Progenitor cell of endocrine pancreas (in vitro differentiated cells): Measurements from ENCODE around the gene TOR3A. TPM values are rescaled to one million over a fixed set of nuclear protein-coding genes. Genes with fewer than 3 reads are reported as not detected.
A peak's percentile ranks its signal among the peaks of the same experiment; 100 is the strongest.

Experiments
- DNase-seq: peaks from one replicate; pipeline ENCODE4 v3.0.0; 2021; ENCODE audit warnings: low spot score; ENCODE audit not compliant: unreplicated experiment
- H3K27ac Mint-ChIP-seq: 2 replicates; pipeline ENCODE4 v1.8.0; 2021; ENCODE audit warnings: mild to moderate bottlenecking, moderate library complexity, mixed read lengths
- H3K27me3 Mint-ChIP-seq: 2 replicates; pipeline ENCODE4 v1.8.0; 2021; ENCODE audit warnings: mixed read lengths
- H3K36me3 Mint-ChIP-seq: 2 replicates; pipeline ENCODE4 v1.8.0; 2022; ENCODE audit warnings: mixed read lengths; ENCODE audit not compliant: insufficient read depth
- H3K4me1 Mint-ChIP-seq: 2 replicates; pipeline ENCODE4 v1.8.0; 2021; ENCODE audit warnings: low read depth, mixed read lengths
- H3K4me3 Mint-ChIP-seq: 2 replicates; pipeline ENCODE4 v1.8.0; 2021; ENCODE audit warnings: low read depth, mild to moderate bottlenecking, moderate library complexity, mixed read lengths
- H3K9me3 Mint-ChIP-seq: 2 replicates; pipeline ENCODE4 v1.8.0; 2021; ENCODE audit warnings: low read depth, mixed read lengths
- CTCF ChIP-seq: fragments of 200-600 bp; sonication (generic); IDR thresholded peaks from one replicate; pipeline ENCODE4 v1.5.0; 2021; ENCODE audit warnings: antibody characterized with exemption, mild to moderate bottlenecking; ENCODE audit not compliant: unreplicated experiment
- total RNA-seq: library from RNA; stranded (reverse); gene quantifications from 2 replicates; pipeline ENCODE4 v1.2.1, GENCODE V29; 2021

The TOR3A gene
- total RNA-seq, 1 donor from 2014 or later: 27.4 TPM

GRCh38 chr1:179108644-179109043 is 26.8 kb downstream of the TOR3A start:
- no peak for DNase-seq
- Mint-ChIP-seq H3K9me3 (no peaks in the 10 kb centered on the region), H3K36me3 (peaks cover 11% of the 10 kb centered on the region), H3K4me1 (peaks cover 2% of the 10 kb centered on the region), H3K27me3 (no peaks in the 10 kb centered on the region), H3K4me3 (no peak overlapping the region), H3K27ac (no peak overlapping the region)
- TF ChIP-seq CTCF: no peak

- Mint-ChIP-seq H3K36me3 (peaks cover 21% of the 10 kb centered on the region), H3K4me1 (peaks cover 2% of the 10 kb centered on the region)
- DNase-seq: no peak
Observed at GRCh38 chr1:179115181-179115580, 33.3 kb downstream of the TOR3A start.

GRCh38 chr1:179119513-179119912 is 37.6 kb downstream of the TOR3A start:
- Mint-ChIP-seq H3K9me3 (no peaks in the 10 kb centered on the region), H3K36me3 (peaks cover 22% of the 10 kb centered on the region), H3K4me1 (peaks cover 2% of the 10 kb centered on the region), H3K27ac (no peak overlapping the region), H3K27me3 (no peaks in the 10 kb centered on the region), H3K4me3 (no peak overlapping the region)
- DNase-seq: no peak
- no peak for TF ChIP-seq CTCF

More at GRCh38 chr1:179115181-179115580, 33.3 kb downstream of the TOR3A start:
- TF ChIP-seq CTCF: no peak
- Mint-ChIP-seq H3K27me3 (no peaks in the 10 kb centered on the region), H3K9me3 (no peaks in the 10 kb centered on the region), H3K27ac (no peak overlapping the region), H3K4me3 (no peak overlapping the region)

GRCh38 chr1:179120736-179121135 is 38.9 kb downstream of the TOR3A start:
- no peak for TF ChIP-seq CTCF
- H3K27ac Mint-ChIP-seq: peak overlapping the region; percentile 69
- H3K4me3 Mint-ChIP-seq: no peak overlapping the region
- H3K9me3 Mint-ChIP-seq: no peaks in the 10 kb centered on the region
- no peak for DNase-seq
- H3K36me3 Mint-ChIP-seq: peaks cover 18% of the 10 kb centered on the region
- peaks cover 2% of the 10 kb centered on the region for H3K4me1 Mint-ChIP-seq
- no peaks in the 10 kb centered on the region for H3K27me3 Mint-ChIP-seq

- Mint-ChIP-seq H3K27me3 (no peaks in the 10 kb centered on the region), H3K4me3 (no peak overlapping the region), H3K4me1 (peaks cover 2% of the 10 kb centered on the region), H3K27ac (peak overlapping the region; percentile 69), H3K9me3 (no peaks in the 10 kb centered on the region), H3K36me3 (peaks cover 18% of the 10 kb centered on the region)
- DNase-seq: no peak
- peak; percentile 64 for TF ChIP-seq CTCF
Observed at GRCh38 chr1:179121159-179121938, 39.5 kb downstream of the TOR3A start.
